Neural cell (in vitro differentiated cells): ENCODE data around the gene CIZ1. TPM values are rescaled to one million over a fixed set of nuclear protein-coding genes. Genes with fewer than 3 reads are reported as not detected.

Source experiments
- H2AFZ ChIP-seq: fragments of 200-600, 300-800 bp; sonication (generic), shearing (Covaris generic); 2 replicates; pipeline ENCODE4 v1.6.0; 2014; ENCODE audit warnings: low read depth, mild to moderate bottlenecking, antibody characterized with exemption, low read length, moderate library complexity
- H3F3A ChIP-seq: fragments of 200-600 bp; shearing (Covaris generic); 2 replicates; pipeline ENCODE4 v1.6.1; 2016; ENCODE audit warnings: mild to moderate bottlenecking, moderate library complexity, mixed read lengths, antibody characterized with exemption, low read length; ENCODE audit not compliant: insufficient read depth, poor library complexity, severe bottlenecking
- H3K27ac ChIP-seq: fragments of 200-600, 300-800 bp; sonication (generic), shearing (Covaris generic); 2 replicates; pipeline ENCODE4 v1.5.1; 2014; ENCODE audit warnings: mild to moderate bottlenecking, low read length, moderate library complexity
- H3K27me3 ChIP-seq: fragments of 300-800, 200-600 bp; sonication (generic), shearing (Covaris generic); 2 replicates; pipeline ENCODE4 v1.6.0; 2014; ENCODE audit warnings: mild to moderate bottlenecking, low read depth, low read length, moderate library complexity; ENCODE audit not compliant: insufficient read depth
- H3K36me3 ChIP-seq: fragments of 300-800, 200-600 bp; sonication (generic), shearing (Covaris generic); 2 replicates; pipeline ENCODE4 v1.5.1; 2014; ENCODE audit warnings: mild to moderate bottlenecking, antibody characterized with exemption, low read length, moderate library complexity; ENCODE audit not compliant: insufficient read depth
- H3K4me2 ChIP-seq: fragments of 300-800, 200-600 bp; sonication (generic), shearing (Covaris generic); 2 replicates; pipeline ENCODE4 v1.6.0; 2014; ENCODE audit warnings: mild to moderate bottlenecking, low read length
- H3K4me3 ChIP-seq: fragments of 300-800, 200-600 bp; sonication (generic), shearing (Covaris generic); 2 replicates; pipeline ENCODE4 v1.5.1; 2014; ENCODE audit warnings: mild to moderate bottlenecking, low read length, moderate library complexity
- H3K79me2 ChIP-seq: fragments of 200-600 bp; shearing (Covaris generic); replicated peaks from 2 replicates; pipeline ENCODE4 v1.6.0; 2014; ENCODE audit warnings: mild to moderate bottlenecking, low read length, moderate library complexity; ENCODE audit not compliant: insufficient read depth
- H3K9ac ChIP-seq: fragments of 300-800, 200-600 bp; sonication (generic), shearing (Covaris generic); 2 replicates; pipeline ENCODE4 v1.6.1; 2016; ENCODE audit warnings: mild to moderate bottlenecking, low read length, mixed read lengths
- H3K9me2 ChIP-seq: fragments of 200-600 bp; shearing (Covaris generic); 2 replicates; pipeline ENCODE4 v1.6.1; 2016; ENCODE audit warnings: mild to moderate bottlenecking, low read length, mixed read lengths; ENCODE audit not compliant: insufficient read depth
- H3K9me3 ChIP-seq: fragments of 200-600, 300-800 bp; sonication (generic), shearing (Covaris generic); 2 replicates; pipeline ENCODE4 v1.6.1; 2016; ENCODE audit warnings: mild to moderate bottlenecking, mixed run types, low read length, moderate library complexity, mixed read lengths
- H4K20me1 ChIP-seq: fragments of 200-600 bp; shearing (Covaris generic); 2 replicates; pipeline ENCODE4 v1.6.1; 2016; ENCODE audit warnings: mild to moderate bottlenecking, mixed run types; ENCODE audit not compliant: insufficient read depth
- CTCF ChIP-seq: fragments of 450-650 bp; IDR thresholded peaks from 2 replicates; pipeline ENCODE4 v1.5.1; 2014; ENCODE audit warnings: antibody characterized with exemption, mild to moderate bottlenecking, moderate library complexity; ENCODE audit not compliant: poor library complexity, severe bottlenecking
- EP300 ChIP-seq: fragments of 450-650 bp; conservative IDR thresholded peaks from 2 replicates; pipeline ENCODE4 v1.6.1; 2014; ENCODE audit warnings: antibody characterized with exemption, mild to moderate bottlenecking, moderate library complexity; ENCODE audit not compliant: poor library complexity, severe bottlenecking
- EZH2 ChIP-seq: fragments of 200-600, 300-800 bp; shearing (Covaris generic), sonication (generic); IDR thresholded peaks from 2 replicates; pipeline ENCODE4 v1.6.1; 2014; ENCODE audit warnings: antibody characterized with exemption, low read length, borderline replicate concordance, mild to moderate bottlenecking; ENCODE audit not compliant: insufficient read depth, poor library complexity, severe bottlenecking
- MXI1 ChIP-seq: fragments of 450-650 bp; conservative IDR thresholded peaks from 2 replicates; pipeline ENCODE4 v1.6.1; 2014; ENCODE audit warnings: antibody characterized with exemption, mild to moderate bottlenecking; ENCODE audit not compliant: poor library complexity, severe bottlenecking
- POLR2AphosphoS5 ChIP-seq: IDR thresholded peaks from 2 replicates; pipeline ENCODE4 v1.6.1; 2012
- RAD21 ChIP-seq: fragments of 450-650 bp; conservative IDR thresholded peaks from 2 replicates; pipeline ENCODE4 v1.6.1; 2014; ENCODE audit warnings: antibody characterized with exemption, mild to moderate bottlenecking, moderate library complexity
- REST ChIP-seq: IDR thresholded peaks from 2 replicates; pipeline ENCODE4 v1.6.1; 2012; ENCODE audit warnings: borderline replicate concordance
- SMC3 ChIP-seq: fragments of 450-650 bp; conservative IDR thresholded peaks from 2 replicates; pipeline ENCODE4 v1.6.1; 2014; ENCODE audit warnings: antibody characterized with exemption, mild to moderate bottlenecking, moderate library complexity; ENCODE audit not compliant: poor library complexity
- TAF1 ChIP-seq: IDR thresholded peaks from 2 replicates; pipeline ENCODE4 v1.6.1; 2012; ENCODE audit warnings: low read depth
- polyA plus RNA-seq: library from polyadenylated mRNA; depleted of rRNA; stranded (reverse); fragments of >200 nt; gene quantifications from 2 replicates; pipeline ENCODE4 v1.2.3, GENCODE V29; 2014

CIZ1 gene
- polyA plus RNA-seq, 1 donor from 2014 or later, result 25.6 TPM

GRCh38 chr9:128203707-128204551, 12.6 kb upstream of the CIZ1 start:
- H4K20me1 ChIP-seq, result no peaks in the 10 kb centered on the region
- H3F3A ChIP-seq, result no peaks in the 10 kb centered on the region
- peaks cover 5% of the 10 kb centered on the region for H3K36me3 ChIP-seq
- H3K27me3 ChIP-seq, result no peaks in the 10 kb centered on the region
- peak overlapping the region; percentile 97 for H3K27ac ChIP-seq
- peak overlapping the region; percentile 99 for H3K4me3 ChIP-seq
- no peaks in the 10 kb centered on the region for H3K9me2 ChIP-seq
- no peaks in the 10 kb centered on the region for H3K9me3 ChIP-seq
- H3K9ac ChIP-seq, result peak overlapping the region; percentile 97
- H2AFZ ChIP-seq, result peak overlapping the region; percentile 73
- H3K4me2 ChIP-seq, result peak overlapping the region; percentile 96
- peak; percentile 83 for TF ChIP-seq REST
- TF ChIP-seq EP300, result peak; percentile 33
- peak; percentile 42 for TF ChIP-seq MXI1
- peak; percentile 60 for TF ChIP-seq CTCF
- peak; percentile 77 for TF ChIP-seq TAF1
- TF ChIP-seq POLR2AphosphoS5, result peak; percentile 72
- TF ChIP-seq EZH2, result no peak
- TF ChIP-seq RAD21, result peak; percentile 10
- TF ChIP-seq SMC3, result no peak
- peaks cover 17% of the 10 kb centered on the region for H3K79me2 ChIP-seq

GRCh38 chr9:128203024-128203706, 11.8 kb upstream of the CIZ1 start, which contains the start of gene DNM1:
DNM1 (plus strand) TSS chr9:128203379; CDS start chr9:128203471, 92 bp downstream.
- Histone ChIP-seq H2AFZ (peak within 1 kb of the TSS; percentile 73), H3K36me3 (peaks cover 5% of the 10 kb centered on the region), H3K27me3 (no peaks in the 10 kb centered on the region), H3K9me2 (no peaks in the 10 kb centered on the region), H3K9me3 (no peaks in the 10 kb centered on the region), H3K9ac (peak within 1 kb of the TSS; percentile 97), H3K4me3 (peak within 1 kb of the TSS; percentile 99), H3K27ac (peak within 1 kb of the TSS; percentile 97), H3K4me2 (peak within 1 kb of the TSS; percentile 96), H3K79me2 (peaks cover 17% of the 10 kb centered on the region), H4K20me1 (no peaks in the 10 kb centered on the region), H3F3A (no peaks in the 10 kb centered on the region)
- TF ChIP-seq EP300 (peak; percentile 39), TAF1 (peak; percentile 50), REST (no peak), MXI1 (peak; percentile 56), RAD21 (peak; percentile 45), SMC3 (peak; percentile 60), POLR2AphosphoS5 (peak; percentile 95), CTCF (peak; percentile 99), EZH2 (no peak)
